HPDE6-E6E7 (cell line): Measurements from ENCODE around the gene CHST11.

Experiments used
- DNase-seq: peaks from one replicate; pipeline ENCODE4 v3.0.0; 2011; ENCODE audit warnings: missing footprints; ENCODE audit errors: extremely low spot score

CHST11 gene

DNA sequence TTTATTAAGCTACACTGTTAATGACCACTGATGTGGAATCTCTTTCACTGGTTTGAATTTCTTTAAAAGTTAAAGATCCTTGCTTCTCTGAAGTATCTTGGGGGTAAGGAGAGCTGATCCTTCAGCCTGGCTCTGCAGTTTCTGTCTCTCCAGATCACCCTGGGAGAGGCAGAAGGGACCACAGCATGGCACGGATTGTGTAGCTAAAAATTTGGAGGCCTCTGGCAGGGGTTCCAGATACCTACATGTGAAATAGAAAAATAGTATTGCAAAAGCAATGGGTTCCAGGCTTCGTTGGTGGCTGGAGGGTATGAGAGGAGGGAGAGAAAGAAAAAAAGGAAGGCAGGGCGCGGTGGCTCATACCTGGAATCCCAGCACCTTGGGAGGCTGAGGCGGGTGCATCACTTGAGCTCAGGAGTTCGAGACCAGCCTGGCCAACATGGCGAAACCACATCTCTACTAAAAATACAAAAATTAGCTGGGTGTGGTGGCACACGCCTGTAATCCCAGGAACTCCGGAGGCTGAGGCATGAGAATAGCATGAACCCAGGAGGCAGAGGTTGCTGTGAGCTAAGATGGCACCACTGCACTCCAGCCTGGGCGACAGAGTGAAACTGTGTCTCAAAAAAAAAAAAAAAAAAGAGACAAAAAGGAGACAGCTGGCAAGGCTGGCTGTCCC, 3.4 kb downstream of the CHST11 start:
- DNase-seq, result no peak

DNA sequence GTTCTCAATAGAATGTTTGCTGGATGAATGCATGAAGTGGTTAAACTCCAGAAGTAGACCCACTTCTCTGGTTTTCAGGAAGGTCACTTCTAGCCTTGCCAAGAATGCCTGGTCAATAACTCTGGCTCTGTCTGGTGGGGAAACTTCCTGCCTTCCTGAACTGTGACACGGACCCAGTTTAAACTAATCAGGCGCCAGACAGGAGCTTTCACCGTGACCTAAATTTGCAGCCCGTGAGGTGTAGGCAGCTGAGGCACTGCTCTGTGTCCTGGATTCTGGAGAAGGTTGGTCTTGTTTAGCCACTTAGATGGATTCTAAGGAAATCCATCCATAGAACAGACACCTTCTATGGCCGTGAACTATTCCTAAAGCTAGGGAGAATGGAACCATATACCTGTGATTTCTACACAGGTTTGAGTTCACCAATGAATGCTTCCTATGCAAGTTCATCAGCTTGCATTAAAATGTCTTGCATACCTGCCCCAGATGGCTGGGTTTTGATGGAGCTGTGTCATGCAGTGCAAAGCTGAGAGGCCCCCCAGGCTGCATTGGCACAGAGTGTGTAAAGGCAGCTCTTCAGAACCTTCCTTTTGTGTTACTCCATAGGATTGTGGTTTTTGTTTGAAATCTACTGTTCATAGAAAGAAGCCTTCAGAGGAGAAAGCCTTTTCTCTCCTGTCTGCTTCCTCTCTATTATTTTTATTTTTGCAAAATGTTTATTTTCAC, 4.4 kb downstream of the CHST11 start:
- DNase-seq, result no peak

- no peak for DNase-seq
Observed at GRCh38 chr12:104462325-104462724, 5.6 kb downstream of the CHST11 start.

- DNase-seq, result no peak
Observed at GRCh38 chr12:104462931-104463339, 6.2 kb downstream of the CHST11 start.

DNA sequence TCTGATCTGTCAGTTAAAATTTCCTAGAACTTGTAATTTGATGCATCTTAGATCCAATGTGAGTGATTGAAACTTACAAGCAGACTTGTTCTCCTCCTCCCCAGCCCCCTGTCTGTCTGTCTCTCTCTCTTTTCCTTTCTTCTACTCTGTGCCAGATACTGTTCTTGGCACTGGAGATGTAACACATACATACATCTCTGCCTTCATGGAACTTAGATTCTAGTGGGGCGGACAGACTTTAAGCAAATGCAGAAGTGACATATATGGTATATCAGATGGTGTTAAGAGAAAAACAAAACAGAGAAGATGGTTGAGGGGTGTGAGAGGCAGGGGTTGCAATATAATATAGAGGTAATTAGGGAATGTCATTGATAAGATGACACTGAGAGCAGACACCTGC, 6.6 kb downstream of the CHST11 start:
- DNase-seq, result no peak

DNA sequence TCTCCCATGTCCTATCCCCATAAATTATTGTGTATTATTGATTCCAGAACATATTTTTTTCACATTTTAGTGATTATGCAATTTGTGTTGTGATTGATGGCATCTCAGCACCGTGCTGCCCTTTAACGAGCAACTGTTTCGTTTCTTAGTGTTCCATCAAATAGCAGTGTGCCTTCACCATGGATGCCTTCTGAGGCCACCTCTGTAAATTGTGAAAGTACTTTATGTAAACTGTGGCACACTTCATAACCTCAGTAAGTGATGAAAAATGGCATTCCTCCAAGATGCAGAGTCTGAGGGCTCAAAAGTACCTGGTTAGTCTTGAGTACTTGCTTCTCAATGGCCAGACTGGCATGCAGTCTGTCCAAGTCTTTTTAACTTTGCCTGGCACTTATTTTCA, 8.2 kb downstream of the CHST11 start:
- DNase-seq, result no peak

GRCh38 chr12:104466709-104467345, 10.1 kb downstream of the CHST11 start:
- no peak for DNase-seq

DNA sequence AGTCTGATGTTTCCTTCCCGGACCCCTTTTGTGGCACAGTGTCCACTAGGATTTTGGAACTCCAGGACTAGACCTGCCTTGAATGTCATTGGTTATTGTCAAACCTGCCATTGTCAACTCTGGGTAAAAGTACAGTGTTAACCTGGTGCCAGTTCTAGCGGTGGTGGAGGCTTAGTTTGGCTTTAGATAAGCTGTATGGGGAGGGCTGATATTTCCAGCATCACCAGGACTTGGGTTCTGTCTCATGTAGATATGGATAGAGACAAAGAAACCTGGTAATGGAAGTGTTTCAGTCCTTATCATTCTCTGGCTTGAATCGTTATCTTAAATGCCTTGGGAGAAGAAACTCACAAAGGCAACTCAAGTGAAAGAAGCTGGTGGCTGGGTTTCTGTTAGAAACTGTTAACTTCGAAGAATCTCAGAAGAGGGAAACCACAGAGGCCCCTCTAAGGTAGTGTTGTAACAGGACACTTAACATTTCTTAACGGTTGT, 10.6 kb downstream of the CHST11 start:
- no peak for DNase-seq

GRCh38 chr12:104468371-104468770, 11.6 kb downstream of the CHST11 start:
- no peak for DNase-seq

DNA sequence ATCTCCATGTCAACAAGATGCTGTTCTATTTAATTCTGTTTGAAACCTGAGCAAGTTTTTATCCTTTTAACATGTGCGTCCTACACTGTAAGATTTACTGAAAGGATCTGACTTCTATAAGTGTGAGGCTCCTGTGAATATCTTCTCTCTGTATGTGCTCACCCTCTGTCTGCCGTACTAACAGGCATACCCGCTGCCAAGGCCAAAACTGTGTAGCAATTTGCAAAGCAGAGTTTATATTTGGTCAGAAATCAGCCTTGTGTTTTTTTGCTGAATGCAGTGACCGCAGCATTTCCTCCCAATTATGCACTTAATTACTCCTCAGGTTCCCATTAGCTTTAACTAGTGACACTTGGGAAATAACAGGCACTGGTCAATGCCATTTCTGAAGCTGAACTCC, 12.3 kb downstream of the CHST11 start:
- DNase-seq, result no peak

DNA sequence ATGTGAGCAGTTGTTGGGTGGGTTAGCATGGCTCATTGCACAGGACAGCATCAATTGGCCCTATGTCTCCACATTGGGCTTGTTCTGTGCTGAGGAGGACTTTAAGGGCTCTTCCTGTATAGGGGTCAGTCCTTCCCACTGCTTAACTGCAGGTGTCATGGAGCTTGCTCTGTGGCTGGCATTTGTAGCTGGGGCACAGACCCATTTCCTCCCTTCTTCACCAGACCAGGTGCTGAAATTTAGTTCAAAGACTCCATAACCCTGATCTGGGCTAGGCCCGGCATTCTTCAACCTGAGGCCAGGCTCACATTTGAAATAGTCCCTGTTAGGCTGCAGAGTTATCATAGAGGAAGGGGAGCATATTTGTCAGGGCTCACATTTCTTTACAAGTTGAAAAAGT, 12.8 kb downstream of the CHST11 start:
- no peak for DNase-seq

DNA sequence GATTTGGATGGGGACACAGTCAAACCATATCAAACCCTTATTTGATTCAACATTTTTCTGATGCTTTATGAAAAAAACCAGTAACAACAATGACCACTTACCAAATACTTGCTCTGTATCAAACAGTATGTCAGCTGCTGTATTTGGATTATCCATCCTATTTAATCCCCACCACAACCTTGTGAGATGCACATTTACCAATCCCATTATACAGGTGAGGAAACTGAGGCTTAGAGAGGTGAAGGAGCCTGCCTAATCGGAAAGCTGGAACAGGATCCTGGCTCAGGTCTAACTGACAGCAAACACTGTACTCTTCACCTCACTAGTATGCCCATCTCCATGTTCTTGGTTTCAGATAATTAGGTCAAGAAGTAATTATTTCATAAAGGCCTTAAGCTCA, 13.8 kb downstream of the CHST11 start:
- DNase-seq, result no peak

DNA sequence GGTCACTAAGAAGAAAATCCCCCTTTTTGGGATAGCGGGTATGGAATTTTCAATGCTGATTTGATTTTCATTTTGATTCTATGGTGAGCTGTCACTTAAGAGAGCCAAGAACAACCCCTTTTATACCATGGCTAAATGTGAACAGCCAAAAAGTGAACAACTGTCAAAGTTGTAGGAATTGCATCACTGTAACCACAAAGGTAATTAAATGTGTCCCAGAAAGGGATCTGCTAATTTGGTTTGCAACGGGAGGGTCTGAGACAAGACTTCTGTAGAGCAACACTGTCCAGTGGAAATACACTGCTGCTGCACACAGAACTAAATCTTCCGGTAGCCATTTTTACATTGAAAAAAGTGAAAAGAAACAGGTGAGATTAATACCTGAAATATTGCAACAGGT, 14.6 kb downstream of the CHST11 start:
- no peak for DNase-seq

GRCh38 chr12:104472748-104473147, 16.0 kb downstream of the CHST11 start:
- no peak for DNase-seq

- no peak for DNase-seq
Observed at GRCh38 chr12:104473374-104473983, 16.7 kb downstream of the CHST11 start.

DNA sequence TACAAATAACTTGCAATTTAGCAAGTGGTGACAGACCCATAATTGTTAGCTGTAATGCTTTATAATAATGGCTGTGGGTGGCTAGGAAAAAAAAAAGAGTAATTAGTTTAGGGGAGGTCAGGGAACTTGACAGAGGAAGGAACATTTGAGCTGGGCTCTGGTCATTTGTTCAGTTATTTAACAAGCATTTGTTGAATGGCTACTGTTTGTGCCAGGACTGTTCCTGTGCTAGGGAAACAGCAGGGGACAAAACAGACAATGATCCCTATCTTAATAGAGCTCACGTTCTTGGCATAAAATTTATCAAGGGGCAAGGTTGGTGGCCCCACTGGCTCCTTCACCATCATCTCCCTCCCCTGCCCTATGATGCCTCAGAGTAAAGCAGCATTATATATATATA, 18.5 kb downstream of the CHST11 start:
- no peak for DNase-seq

GRCh38 chr12:104477510-104478390, 21.0 kb downstream of the CHST11 start:
- no peak for DNase-seq

DNA sequence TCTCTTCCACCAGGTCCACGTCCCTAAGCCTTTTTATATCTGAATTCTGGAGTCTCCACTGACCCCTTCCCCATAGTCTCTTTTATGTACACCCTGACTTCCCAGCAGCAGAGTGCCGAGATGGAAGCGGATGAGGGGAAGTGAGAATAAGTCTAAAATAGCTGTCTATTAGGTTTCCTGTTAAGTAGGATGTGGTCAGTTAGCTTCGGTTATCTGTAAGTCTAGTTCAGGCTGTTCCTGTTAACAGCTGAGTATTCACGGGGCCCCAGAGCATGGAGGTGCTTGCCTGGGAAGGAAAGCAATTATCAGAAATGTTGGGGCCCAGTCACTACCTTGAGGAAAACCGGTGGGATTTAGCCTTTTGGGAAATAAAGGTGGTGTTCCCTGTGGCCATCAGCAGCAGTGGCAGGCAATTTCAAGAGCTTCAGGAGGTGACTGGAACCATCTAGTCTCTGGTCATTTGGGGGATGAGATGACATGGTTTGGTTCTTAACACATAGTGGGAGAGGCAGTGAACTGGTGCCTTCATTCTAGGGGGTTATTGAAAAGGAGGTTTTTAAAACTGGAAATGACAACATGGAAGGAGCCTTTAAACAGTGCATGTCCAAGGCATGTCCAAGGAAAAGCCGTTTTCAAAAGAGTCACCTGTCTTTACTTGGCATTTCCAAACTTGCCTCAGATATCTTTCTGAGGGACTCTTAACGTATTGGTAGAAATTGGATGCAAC, 21.8 kb downstream of the CHST11 start:
- DNase-seq, result no peak

DNA sequence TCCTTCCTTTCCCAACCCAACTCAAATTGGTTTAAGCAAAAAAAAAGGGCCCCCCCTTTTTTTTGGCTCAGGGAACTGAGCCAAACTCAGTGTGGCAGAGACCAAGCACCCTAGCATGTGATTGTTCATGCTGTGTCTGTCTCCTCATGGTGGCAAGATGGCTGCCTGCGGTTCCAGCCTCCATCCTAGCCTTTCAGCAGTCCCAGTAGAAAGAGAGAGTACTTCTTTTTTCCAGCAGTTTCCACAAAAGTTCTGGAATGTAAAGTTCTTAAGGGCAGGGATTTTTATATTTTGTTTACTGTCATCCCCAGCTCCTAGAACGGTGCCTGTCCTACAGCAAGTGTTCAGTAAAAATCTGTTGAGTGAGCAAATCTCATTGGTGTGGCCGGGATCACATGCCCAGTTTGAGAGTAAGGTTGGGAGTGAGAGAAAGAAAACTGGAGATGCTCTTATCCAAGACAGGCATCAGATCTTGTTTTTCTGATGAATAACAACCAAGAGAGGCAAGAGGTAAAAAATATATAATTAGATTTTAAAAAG, 22.4 kb downstream of the CHST11 start:
- no peak for DNase-seq

- no peak for DNase-seq
Observed at GRCh38 chr12:104480012-104480411, 23.3 kb downstream of the CHST11 start.
